ENCODE measurements around the gene PCGF2.

The PCGF2 gene

GRCh38 chr17:38747463-38748148 is 530 bp downstream of the PCGF2 start:
- in situ Hi-C loops (cut with MboI; ENCODE audit: low sequenced_read_pairs, unreplicated experiment) = no loop called here
- TF ChIP-seq CTCF (IDR thresholded peaks at IDR 0.05; ENCODE audit: borderline replicate concordance, control extremely low read depth, extremely low read depth, insufficient read depth, missing control alignments) = peak; percentile 26
- peak; percentile 80 for DNase-seq (ENCODE audit: low spot score)

- TF ChIP-seq CTCF (IDR thresholded peaks at IDR 0.05; ENCODE audit: borderline replicate concordance, control extremely low read depth, extremely low read depth, insufficient read depth, missing control alignments) = no peak
- DNase-seq (ENCODE audit: low spot score) = no peak
- in situ Hi-C loops (cut with MboI; ENCODE audit: low sequenced_read_pairs, unreplicated experiment) = no loop called here
Observed at GRCh38 chr17:38746849-38747462, 1.2 kb downstream of the PCGF2 start.

GRCh38 chr17:38746004-38746848 is 1.9 kb downstream of the PCGF2 start:
- DNase-seq (ENCODE audit: low spot score) = no peak
- no peak for TF ChIP-seq CTCF (IDR thresholded peaks at IDR 0.05; ENCODE audit: borderline replicate concordance, control extremely low read depth, extremely low read depth, insufficient read depth, missing control alignments)
- in situ Hi-C loops (cut with MboI; ENCODE audit: low sequenced_read_pairs, unreplicated experiment) = no loop called here

GRCh38 chr17:38745545-38745944 is 2.6 kb downstream of the PCGF2 start:
- no peak for DNase-seq (ENCODE audit: low spot score)
- in situ Hi-C loops (cut with MboI; ENCODE audit: low sequenced_read_pairs, unreplicated experiment) = no loop called here
- TF ChIP-seq CTCF (IDR thresholded peaks at IDR 0.05; ENCODE audit: borderline replicate concordance, control extremely low read depth, extremely low read depth, insufficient read depth, missing control alignments) = no peak

- no peak for TF ChIP-seq CTCF (IDR thresholded peaks at IDR 0.05; ENCODE audit: borderline replicate concordance, control extremely low read depth, extremely low read depth, insufficient read depth, missing control alignments)
- DNase-seq (ENCODE audit: low spot score) = no peak
- in situ Hi-C loops (cut with MboI; ENCODE audit: low sequenced_read_pairs, unreplicated experiment) = loop anchor here (5.0 kb wide), 1 partner anchor 66 kb away; no protein-coding TSS in a partner anchor
Observed at GRCh38 chr17:38743556-38744171, 4.5 kb downstream of the PCGF2 start.

All from GM13976 (cell line).